ENCODE measurements around the gene RTN4R.

DNA sequence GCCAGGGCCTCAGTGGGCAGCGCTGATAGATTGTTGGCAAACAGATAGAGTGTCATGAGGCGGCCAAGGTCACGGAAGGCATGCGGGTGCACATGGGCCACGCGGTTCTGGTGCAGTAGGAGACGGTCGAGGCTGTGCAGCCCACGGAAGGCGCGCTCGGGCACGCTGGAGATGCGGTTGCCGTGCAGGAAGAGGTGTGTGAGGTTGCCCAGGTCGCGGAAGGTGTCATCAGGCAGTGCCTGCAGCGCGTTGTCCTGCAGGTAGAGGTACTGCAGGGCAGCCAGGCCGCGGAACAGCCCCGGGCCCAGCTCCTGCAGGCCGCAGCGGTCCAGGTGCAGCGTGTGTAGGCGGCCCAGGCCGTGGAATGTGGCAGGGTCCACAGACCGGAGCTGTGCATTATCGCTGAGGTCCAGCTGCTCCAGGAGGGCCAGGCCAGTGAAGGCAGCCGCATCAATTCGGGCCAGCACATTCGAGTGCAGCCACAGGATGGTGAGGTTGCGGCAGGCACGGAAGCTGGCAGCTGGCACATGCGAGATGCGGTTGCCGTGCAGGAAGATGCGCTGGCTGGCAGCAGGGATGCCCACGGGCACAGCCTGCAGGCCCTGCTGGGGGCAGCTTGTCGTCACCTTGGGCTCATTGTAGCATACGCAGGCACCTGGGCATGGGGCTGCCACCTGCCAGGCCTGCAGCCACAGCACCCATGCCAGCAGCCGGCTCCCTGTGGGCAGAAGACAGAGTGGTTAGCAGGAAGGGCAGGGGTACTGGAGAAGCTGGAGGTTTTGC lies 25.5 kb downstream of the RTN4R start:
- TF ChIP-seq, protein P1, sequence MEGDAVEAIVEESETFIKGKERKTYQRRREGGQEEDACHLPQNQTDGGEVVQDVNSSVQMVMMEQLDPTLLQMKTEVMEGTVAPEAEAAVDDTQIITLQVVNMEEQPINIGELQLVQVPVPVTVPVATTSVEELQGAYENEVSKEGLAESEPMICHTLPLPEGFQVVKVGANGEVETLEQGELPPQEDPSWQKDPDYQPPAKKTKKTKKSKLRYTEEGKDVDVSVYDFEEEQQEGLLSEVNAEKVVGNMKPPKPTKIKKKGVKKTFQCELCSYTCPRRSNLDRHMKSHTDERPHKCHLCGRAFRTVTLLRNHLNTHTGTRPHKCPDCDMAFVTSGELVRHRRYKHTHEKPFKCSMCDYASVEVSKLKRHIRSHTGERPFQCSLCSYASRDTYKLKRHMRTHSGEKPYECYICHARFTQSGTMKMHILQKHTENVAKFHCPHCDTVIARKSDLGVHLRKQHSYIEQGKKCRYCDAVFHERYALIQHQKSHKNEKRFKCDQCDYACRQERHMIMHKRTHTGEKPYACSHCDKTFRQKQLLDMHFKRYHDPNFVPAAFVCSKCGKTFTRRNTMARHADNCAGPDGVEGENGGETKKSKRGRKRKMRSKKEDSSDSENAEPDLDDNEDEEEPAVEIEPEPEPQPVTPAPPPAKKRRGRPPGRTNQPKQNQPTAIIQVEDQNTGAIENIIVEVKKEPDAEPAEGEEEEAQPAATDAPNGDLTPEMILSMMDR (IDR thresholded peaks at IDR 0.05), result no peak
- TF ChIP-seq POLR2A (IDR thresholded peaks at IDR 0.05), result no peak
